RKO (cell line): ENCODE results near the gene STIL.
A peak's percentile ranks its signal among the peaks of the same experiment; 100 is the strongest.
"Not testable (repeated sequence)": the region's sequence is repeated elsewhere in the genome, so short reads cannot be mapped to it uniquely, and the experiment has no call there.

ENCODE experiments used
- DNase-seq: peaks from one replicate; pipeline ENCODE4 v3.0.0-alpha.2; 2016; ENCODE audit warnings: low spot score

STIL gene

GRCh38 chr1:47313915-47314664 is at the start of gene STIL:
STIL (minus strand) TSS chr1:47314147; CDS start chr1:47310319, 3,828 bp downstream.
- DNase-seq: peak; percentile 99

GRCh38 chr1:47362828-47363227 is 48.9 kb upstream of the STIL start:
- DNase-seq: no peak

- DNase-seq: no peak
Observed at GRCh38 chr1:47361380-47361779, 47.4 kb upstream of the STIL start.

GRCh38 chr1:47351305-47351704 is 37.4 kb upstream of the STIL start:
- DNase-seq: peak; percentile 51

- no peak for DNase-seq
Observed at GRCh38 chr1:47348246-47348645, 34.3 kb upstream of the STIL start.

GRCh38 chr1:47347735-47348134 is 33.8 kb upstream of the STIL start:
- DNase-seq: no peak

- DNase-seq: not testable (repeated sequence)
Observed at GRCh38 chr1:47346979-47347378, 33.0 kb upstream of the STIL start.

GRCh38 chr1:47340227-47340626 is 26.3 kb upstream of the STIL start:
- no peak for DNase-seq

- no peak for DNase-seq
Observed at GRCh38 chr1:47338249-47339077, 24.5 kb upstream of the STIL start.

- no peak for DNase-seq
Observed at GRCh38 chr1:47337350-47337749, 23.4 kb upstream of the STIL start.

- DNase-seq: peak; percentile 91
Observed at GRCh38 chr1:47334765-47335435, 21.0 kb upstream of the STIL start.

GRCh38 chr1:47333922-47334764 is 20.2 kb upstream of the STIL start:
- DNase-seq: peak; percentile 83

- peak; percentile 83 for DNase-seq
Observed at GRCh38 chr1:47333578-47333921, 19.6 kb upstream of the STIL start, which contains the start of gene CMPK1. CMPK1 (plus strand) TSS chr1:47333790; CDS start chr1:47333946, 156 bp downstream.

- DNase-seq: no peak
Observed at GRCh38 chr1:47332779-47333577, 19.0 kb upstream of the STIL start.

GRCh38 chr1:47331875-47332274 is 17.9 kb upstream of the STIL start:
- DNase-seq: no peak

GRCh38 chr1:47330212-47330611 is 16.3 kb upstream of the STIL start:
- no peak for DNase-seq

- no peak for DNase-seq
Observed at GRCh38 chr1:47328992-47329391, 15.0 kb upstream of the STIL start.

- DNase-seq: no peak
Observed at GRCh38 chr1:47326271-47326670, 12.3 kb upstream of the STIL start.

- peak; percentile 20 for DNase-seq
Observed at GRCh38 chr1:47325528-47325927, 11.6 kb upstream of the STIL start.

GRCh38 chr1:47324682-47325081 is 10.7 kb upstream of the STIL start:
- DNase-seq: no peak

- DNase-seq: no peak
Observed at GRCh38 chr1:47323599-47324031, 9.7 kb upstream of the STIL start.
